Measurements from ENCODE around the gene ZNF576. TPM values are rescaled to one million over a fixed set of nuclear protein-coding genes. Genes with fewer than 3 reads are reported as not detected.

Gene ZNF576
- total and polyA plus RNA-seq, 9 of the 15 experiments (the other 6 are each of a cell fraction or from before 2014, with no cell fraction given) = 6.8 to 18.2 (median 12.2) TPM

DNA sequence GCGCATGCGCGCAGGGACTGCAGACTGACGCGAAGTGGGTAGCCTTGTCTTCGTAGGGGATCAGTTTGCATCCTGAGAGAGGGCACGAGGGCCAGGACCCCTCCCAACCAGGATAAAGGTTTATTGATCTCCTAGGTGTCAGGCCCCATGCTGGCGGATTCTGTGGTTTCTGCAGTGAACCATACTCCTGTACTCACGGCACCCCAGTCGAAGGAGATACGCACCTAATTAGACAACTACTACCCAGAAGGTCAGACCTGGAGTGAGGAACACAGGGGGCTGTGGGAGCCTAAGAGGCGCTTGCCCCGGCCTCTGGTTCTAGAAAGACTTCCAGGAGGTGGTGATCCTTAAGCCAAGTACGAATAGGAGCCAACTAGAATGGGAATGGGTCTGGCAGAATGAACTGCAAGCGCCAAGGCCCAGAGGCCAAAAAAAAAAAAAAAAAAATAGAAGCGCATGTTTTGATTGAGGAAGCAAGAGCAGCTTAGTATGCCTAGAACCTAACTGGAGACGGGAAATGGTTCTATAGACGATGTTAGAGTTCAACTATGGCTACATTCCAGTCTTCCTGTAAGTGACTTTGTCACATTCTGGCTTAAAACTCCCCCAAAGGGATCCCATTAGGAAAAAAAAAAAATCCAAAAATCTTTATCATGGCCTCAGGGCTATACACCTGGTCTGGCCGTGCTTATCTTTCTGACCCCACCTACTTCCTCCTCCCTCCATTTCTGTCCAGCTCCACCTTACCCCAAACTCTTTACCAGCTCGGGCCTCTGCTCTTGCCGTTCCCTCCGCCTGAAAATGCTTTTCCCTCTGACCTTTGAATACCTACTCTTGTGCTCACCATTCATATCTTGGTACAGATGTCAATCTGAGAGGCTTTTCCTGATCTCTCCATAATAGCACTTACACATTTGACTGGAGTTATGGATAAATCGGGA lies 23.9 kb downstream of the ZNF576 start (continued):
- TF ChIP-seq ZNF766 (CRISPR knock-in tag; conservative IDR thresholded peaks at IDR 0.05) (no peak; the same call in 1 of the 2 replicates), RAD21 (CRISPR knock-in tag; conservative IDR thresholded peaks at IDR 0.05 in 1 of 2, IDR thresholded peaks at IDR 0.05 in 1 of 2) (no peak), TFAM (CRISPR knock-in tag; conservative IDR thresholded peaks at IDR 0.05) (no peak), SMARCA4 (IDR thresholded peaks at IDR 0.05) (peak; percentile 69; the same call in 1 of the 2 replicates), MIER1 (IDR thresholded peaks at IDR 0.05; ENCODE audit: low read depth) (no peak), SPI1 (IDR thresholded peaks at IDR 0.05; ENCODE audit: borderline replicate concordance, low read depth, low read length) (0 out of 2 replicates have a peak, but pooled peaks have one; percentile 4), ZNF699 (CRISPR knock-in tag; IDR thresholded peaks at IDR 0.05; ENCODE audit: insufficient replicate concordance) (no peak), GATAD2B (IDR thresholded peaks at IDR 0.05; ENCODE audit: borderline replicate concordance) (no peak), ZNF324 (CRISPR knock-in tag; IDR thresholded peaks at IDR 0.05) (no peak), ZNF175 (CRISPR knock-in tag; IDR thresholded peaks at IDR 0.05; ENCODE audit: low read depth) (no peak), HIVEP1 (CRISPR knock-in tag; IDR thresholded peaks at IDR 0.05) (no peak), MYC (IDR thresholded peaks at IDR 0.05; ENCODE audit: low read depth, low read length) (no peak), MYC (CRISPR knock-in tag; IDR thresholded peaks at IDR 0.05; ENCODE audit: borderline replicate concordance, low read depth) (no peak), TCF7L2 (IDR thresholded peaks at IDR 0.05; ENCODE audit: low read depth, low read length) (no peak), LEF1 (IDR thresholded peaks at IDR 0.05) (no peak), CHD2 (IDR thresholded peaks at IDR 0.05; ENCODE audit: low read depth, low read length) (no peak), PURB (CRISPR knock-in tag; IDR thresholded peaks at IDR 0.05; ENCODE audit: low read depth) (no peak), HLTF (IDR thresholded peaks at IDR 0.05) (peak; percentile 35; the same call in 1 of the 2 replicates), PML (IDR thresholded peaks at IDR 0.05; ENCODE audit: low read length) (0 out of 2 replicates have a peak, but pooled peaks have one; percentile 18), ZNF644 (tag; IDR thresholded peaks at IDR 0.05; ENCODE audit: low read depth) (no peak), KDM1A (IDR thresholded peaks at IDR 0.05) (peak; percentile 34 to 47; a peak in 3 of 4 replicates), LCOR (CRISPR knock-in tag; IDR thresholded peaks at IDR 0.05) (0 out of 2 replicates have a peak, but pooled peaks have one; percentile 23)
- TF ChIP-seq, protein P1, sequence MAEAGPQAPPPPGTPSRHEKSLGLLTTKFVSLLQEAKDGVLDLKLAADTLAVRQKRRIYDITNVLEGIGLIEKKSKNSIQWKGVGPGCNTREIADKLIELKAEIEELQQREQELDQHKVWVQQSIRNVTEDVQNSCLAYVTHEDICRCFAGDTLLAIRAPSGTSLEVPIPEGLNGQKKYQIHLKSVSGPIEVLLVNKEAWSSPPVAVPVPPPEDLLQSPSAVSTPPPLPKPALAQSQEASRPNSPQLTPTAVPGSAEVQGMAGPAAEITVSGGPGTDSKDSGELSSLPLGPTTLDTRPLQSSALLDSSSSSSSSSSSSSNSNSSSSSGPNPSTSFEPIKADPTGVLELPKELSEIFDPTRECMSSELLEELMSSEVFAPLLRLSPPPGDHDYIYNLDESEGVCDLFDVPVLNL (CRISPR knock-in tag; IDR thresholded peaks at IDR 0.05; ENCODE audit: low read depth) = 0 out of 2 replicates have a peak, but pooled peaks have one; percentile 7
- TF ChIP-seq, protein P2, sequence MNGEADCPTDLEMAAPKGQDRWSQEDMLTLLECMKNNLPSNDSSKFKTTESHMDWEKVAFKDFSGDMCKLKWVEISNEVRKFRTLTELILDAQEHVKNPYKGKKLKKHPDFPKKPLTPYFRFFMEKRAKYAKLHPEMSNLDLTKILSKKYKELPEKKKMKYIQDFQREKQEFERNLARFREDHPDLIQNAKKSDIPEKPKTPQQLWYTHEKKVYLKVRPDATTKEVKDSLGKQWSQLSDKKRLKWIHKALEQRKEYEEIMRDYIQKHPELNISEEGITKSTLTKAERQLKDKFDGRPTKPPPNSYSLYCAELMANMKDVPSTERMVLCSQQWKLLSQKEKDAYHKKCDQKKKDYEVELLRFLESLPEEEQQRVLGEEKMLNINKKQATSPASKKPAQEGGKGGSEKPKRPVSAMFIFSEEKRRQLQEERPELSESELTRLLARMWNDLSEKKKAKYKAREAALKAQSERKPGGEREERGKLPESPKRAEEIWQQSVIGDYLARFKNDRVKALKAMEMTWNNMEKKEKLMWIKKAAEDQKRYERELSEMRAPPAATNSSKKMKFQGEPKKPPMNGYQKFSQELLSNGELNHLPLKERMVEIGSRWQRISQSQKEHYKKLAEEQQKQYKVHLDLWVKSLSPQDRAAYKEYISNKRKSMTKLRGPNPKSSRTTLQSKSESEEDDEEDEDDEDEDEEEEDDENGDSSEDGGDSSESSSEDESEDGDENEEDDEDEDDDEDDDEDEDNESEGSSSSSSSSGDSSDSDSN (IDR thresholded peaks at IDR 0.05; ENCODE audit: borderline replicate concordance in 1 of 2, low read depth in 2 of 2, low read length in 2 of 2) = no peak
